Inflammatory macrophage treated with lipopolysaccharide for 4 hours (primary cell): ENCODE data around the gene TPTE2.
"Not testable (repeated sequence)": the region's sequence is repeated elsewhere in the genome, so short reads cannot be mapped to it uniquely, and the experiment has no call there.

ENCODE experiments used
- DNase-seq: peaks from one replicate; pipeline ENCODE4 v3.0.0-alpha.2; 2020

TPTE2 gene

GRCh38 chr13:19561127-19561582 is at the start of gene TPTE2:
TSS of gene TPTE2 (minus strand) at chr13:19561532. CDS start at chr13:19503234, 58,298 bp downstream.
- not testable (repeated sequence) for DNase-seq

DNA sequence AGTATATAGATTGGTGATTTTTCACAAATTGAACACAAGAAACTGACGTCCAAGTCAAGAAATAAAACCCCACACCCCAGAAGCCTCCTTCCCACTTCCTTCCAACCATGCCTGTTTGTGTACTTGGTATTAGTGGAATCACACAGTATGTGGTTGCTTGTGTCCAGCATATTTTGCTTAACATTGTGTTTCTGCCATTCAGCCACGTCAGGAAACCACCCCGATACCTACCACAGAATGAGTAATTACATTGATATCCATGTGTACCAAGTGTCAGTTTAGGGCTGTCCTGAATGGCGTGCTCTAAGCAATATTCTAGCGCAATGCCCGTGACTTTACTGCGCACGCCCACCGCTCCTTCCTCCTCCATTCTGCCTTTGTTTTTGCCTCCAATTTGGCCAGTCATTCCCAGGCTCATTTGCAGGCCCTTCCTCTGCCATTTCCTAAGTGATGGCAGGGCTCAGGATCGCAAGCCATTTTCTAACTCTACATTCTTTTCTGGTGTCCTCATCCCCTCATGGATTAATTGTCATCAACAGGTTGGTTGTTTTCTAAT is 46.3 kb upstream of the TPTE2 start:
- DNase-seq, result no peak

- no peak for DNase-seq
Observed at GRCh38 chr13:19606737-19607136, 45.4 kb upstream of the TPTE2 start.

DNA sequence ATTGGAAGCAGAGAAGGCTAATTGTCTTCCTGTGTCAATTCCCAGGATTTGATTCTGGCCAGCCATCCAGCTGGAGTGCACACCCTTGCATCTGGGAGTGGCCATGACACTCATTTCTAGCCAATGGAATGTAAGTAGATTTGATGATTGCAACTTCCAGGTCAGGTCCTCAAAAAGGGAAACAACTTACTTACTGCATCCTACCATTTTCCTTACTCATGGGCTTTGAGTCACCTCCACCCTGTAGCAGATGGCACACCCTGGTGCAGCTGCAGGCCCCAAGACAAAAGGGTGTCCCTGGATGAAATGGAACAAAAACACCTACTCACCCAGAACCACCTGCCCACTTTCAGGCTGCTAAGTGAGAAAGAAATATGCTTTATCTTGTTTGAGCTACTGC is 44.8 kb upstream of the TPTE2 start:
- DNase-seq, result no peak

DNA sequence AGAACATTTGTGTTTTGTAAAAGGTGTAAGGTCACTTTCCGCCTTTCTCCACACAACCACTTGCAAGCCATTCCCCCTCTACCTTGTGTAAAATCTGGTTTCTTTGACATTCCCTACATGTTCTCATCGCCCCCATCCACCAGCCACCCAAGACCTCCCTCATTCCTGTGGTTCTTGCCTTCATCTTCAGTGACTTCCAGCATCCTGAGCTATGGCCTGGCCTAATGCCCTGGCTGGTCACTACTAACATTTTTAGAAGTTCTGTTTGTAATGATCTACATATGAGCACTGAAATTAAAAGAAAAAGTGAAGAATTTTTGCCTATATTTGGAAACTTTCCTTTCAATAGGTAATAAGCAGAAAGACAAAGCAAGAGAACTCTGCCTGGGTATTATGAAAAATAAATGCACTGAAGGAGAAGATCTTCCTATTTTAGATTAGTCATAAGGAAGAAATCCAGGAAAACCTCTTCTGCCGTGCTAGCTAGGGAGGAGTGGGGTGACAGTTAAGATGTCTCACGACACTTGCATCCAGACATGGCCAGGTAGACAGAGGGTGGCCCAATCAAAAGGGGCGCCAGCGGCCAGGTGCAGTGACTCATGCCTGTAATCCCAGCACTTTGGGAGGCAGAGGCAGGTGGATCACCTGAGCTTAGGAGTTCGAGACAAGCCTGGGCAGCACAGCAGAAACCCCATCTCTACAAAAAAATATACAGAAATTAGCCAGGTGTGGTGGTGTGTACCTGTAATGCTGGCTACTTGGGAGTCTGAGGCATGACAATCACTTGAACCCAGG is 44.0 kb upstream of the TPTE2 start:
- no peak for DNase-seq

- no peak for DNase-seq
Observed at GRCh38 chr13:19604306-19604705, 43.0 kb upstream of the TPTE2 start.

DNA sequence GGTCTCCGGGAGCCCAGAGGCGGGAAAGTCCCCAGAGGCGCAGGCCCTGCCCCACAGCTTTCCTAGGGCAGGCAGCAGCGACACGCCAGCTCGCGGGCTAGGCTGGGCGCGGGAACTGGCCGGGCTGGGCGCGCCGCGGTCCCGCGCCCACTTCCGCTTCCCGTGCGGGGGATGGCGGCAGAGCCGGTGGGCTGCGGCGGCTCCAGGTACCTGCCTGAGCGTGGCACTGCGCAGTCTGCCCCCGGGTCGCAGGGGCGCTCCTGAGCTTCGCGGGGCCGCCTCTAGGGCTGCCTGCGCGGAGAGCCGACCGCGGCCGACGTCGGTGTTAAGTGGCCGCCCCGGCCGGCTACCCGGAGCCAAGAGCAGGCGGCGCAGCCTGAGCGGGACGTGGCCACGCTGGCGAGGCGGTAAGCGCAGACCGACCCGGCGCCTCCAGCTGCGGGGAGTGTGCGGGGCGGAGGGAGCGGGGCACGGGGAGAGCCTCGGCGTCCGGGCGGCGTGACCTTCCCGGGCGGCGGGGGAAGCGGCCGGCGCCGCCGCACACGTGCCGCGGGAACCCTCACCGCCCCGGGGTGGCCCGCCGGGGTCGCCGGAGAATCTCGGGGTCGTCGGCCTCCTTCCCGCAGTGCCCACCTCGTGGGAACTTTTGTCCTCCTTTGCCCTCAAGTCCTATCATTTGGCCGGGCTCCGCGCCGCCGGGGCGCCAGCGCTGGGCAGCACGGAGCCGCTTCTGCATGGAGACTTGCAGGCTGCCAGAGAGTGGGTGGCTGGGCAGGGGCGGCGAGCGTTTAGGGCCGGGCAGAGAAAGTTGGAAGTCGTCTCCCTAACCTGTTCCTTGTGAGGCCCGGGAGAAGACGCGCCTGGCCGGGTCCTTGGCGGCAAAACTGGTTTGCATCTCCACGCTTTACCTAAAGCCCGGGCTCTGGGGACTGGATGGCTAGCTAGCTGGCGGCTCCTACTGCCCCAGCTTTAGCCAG is 40.7 kb upstream of the TPTE2 start:
- DNase-seq, result no peak

- DNase-seq, result peak; percentile 40
Observed at GRCh38 chr13:19597523-19597922, 36.2 kb upstream of the TPTE2 start.

GRCh38 chr13:19596960-19597361 is 35.6 kb upstream of the TPTE2 start:
- DNase-seq, result peak; percentile 13

- no peak for DNase-seq
Observed at GRCh38 chr13:19596086-19596485, 34.8 kb upstream of the TPTE2 start.

DNA sequence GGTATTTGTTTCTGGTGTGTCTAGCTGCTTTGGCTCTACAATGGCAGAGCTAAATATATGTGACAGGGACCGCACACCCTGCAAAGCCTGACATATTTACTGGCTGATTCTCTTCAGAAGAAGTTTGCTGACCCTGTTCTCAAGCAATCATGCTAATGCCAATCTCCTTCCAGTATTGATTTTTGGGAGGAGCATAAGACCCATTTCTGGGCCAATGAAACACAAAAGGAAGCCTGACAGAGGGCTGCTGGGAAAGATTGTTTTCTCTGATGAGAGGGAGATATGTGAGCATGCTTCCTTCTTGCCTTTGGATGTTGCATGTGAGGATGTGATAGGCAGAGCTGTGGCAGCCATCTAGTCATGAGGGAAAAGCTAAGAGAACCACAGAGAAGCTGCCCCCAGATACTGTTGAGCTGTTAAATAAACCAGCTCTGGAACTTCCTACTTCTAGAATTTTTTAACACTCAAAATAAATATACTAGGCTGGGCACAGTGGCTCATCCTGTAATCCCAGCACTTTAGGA is 31.4 kb upstream of the TPTE2 start:
- no peak for DNase-seq

DNA sequence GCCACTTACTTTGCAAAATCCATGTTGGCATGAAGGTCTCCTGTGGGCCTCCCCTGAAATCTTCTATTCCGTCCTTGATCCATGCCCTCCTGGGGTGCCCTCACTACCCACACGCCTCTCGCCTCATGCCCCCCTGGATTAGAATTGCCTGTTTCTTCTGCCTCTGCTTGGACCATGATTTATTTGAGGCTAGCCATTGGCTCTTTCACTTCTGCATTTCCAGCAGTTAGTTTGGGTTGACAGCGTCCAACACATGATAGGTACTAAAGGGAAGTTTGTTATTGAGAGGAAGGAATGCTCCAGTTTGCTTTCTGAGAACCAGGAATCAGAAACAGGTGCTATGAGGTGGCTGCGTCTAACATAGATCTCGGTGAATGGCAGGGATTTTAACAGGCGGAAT is 30.5 kb upstream of the TPTE2 start:
- DNase-seq, result peak; percentile 22

DNA sequence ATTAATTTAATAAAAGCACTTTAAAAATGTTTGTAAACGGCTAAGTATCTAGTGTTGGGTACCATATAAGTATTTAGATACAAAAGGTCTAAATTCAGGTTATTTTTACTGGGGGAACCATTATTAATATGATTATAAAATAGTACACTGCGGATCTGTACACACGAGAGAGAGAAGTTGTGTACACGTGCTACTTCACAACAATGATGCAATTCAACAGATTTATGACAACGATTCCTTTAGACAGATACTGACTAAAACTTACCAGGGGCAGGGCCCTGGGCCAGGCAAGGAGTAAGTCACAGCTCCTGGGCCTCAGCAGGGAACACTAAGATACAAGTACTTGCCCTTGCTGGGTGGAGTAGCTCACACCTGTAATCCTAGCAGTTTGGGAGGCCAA is 29.1 kb upstream of the TPTE2 start:
- DNase-seq, result no peak

DNA sequence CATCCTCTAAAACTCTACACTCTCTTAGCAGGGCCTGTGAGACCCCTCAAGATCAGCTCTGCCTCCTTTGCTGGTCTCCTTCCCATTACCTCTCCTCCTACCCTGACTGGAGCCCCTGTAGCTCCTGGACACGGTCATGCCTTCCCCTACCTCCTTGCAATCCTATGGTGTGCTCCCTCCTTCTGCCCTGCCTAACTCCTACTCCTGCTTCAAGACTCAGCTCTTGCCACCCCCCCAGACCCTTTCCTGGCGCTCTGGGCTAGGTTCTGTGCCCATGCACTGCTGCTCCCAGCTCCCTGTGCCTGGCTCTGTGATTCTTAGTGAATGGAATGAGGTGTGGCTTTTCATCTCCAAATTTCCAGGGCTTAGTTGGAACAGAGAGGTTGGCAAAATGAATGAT is 28.0 kb upstream of the TPTE2 start:
- no peak for DNase-seq

DNA sequence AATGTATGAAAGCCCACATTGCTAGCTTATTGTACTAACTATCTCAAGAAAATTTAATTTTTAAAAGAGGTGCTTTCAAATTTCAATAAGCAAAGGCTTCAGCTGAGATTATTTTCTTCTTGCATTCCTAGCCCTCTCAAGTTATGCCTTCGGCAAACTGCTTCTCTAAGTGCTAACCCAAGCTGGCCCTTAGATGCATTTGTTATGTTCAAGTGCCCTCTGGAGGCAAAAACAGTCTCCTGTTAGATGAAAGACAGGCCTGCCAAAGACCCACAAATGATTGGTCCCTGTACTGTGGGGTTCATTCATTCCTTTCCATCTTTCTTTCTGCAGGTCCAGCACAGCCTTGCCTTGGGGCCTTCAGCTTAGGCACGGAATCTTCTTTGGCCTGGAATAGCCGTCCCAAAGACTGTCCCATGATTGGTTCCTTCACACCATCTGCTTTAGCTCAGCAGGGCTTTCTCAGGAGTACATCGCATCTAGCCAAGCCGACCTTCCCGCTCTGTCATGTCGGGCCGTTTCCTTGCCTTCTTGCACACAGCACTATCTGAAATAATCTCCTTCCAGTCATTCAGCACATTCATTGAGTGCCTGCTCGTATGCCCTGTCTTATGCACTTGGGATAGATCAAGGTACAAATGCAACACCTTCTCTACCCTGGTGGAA is 26.4 kb upstream of the TPTE2 start:
- no peak for DNase-seq

GRCh38 chr13:19586904-19587634 is 25.7 kb upstream of the TPTE2 start:
- peak; percentile 68 for DNase-seq

- no peak for DNase-seq
Observed at GRCh38 chr13:19581675-19582074, 20.3 kb upstream of the TPTE2 start.

DNA sequence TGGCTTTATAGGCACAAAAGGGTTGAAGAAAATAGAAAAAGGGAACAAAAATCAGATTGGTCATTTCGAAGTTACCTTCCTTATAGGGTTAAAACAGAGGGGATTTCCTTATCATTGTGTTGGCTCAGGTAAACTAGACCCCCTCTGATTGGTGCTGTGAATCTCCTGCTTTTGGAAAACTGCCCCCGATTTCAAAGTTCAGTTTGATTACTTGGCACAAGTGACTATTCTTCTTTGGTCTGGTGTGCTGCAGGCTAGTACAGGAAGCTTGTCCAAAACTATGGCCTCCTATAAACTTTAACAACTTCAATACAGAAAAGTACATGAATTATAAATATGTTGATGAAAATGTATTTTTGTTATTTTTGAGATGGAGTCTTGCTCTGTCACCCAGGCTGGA is 13.9 kb upstream of the TPTE2 start:
- no peak for DNase-seq

- no peak for DNase-seq
Observed at GRCh38 chr13:19573120-19573716, 11.9 kb upstream of the TPTE2 start.

DNA sequence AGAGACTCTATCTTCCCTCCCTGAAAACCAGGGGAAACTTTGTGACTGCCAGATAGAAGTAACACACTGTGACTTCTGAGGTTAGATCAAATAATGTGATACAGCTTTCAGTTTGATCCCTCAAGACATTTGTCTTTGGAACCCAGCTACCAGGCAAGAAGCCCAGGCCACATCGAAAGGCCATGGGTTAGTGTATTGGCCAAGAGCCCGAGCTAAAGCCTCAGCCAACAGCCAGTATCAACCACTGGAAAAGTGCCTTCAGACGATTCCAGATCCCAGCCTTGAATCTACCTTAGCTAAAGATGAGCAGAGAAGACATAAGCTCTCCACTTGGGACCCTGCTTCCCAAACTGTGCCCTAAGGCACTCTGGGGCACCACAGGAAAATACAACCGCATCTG is 10.9 kb upstream of the TPTE2 start:
- DNase-seq, result no peak

DNA sequence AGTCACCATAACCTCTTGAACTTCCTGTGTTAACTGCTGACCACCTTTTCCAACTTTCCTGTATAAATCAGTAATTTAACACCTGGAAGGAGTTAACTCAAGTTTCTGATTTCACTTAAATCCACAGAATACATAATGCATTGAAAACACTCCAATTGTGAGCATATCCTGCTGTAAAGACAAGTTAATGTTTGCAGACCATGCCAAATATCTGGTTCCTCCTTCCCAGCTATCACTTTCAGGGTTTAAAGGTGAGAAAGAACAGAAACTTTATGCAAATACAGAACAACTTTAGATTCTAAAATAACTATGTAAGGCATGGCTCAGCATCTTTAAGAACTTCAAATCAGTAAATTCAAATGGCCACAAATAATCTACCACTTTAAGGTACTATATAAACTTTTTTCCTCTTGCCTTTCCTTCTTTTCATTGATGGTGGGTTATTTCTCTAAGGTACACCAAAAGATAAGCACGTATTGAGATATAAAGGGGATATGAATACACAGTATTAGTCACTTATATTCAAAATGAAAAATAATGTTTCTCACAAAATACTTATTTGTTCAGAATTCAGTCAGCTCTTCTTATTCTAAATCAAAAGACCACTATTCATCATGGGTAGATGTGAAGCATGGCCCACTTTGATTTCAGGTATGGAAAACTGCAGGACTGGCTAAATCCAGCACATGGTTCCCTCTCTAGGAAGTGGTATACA is 6.6 kb upstream of the TPTE2 start:
- DNase-seq, result no peak
